Vagina (tissue), 2 donors: Measurements from ENCODE around the gene COX20. TPM values are rescaled to one million over a fixed set of nuclear protein-coding genes. Genes with fewer than 3 reads are reported as not detected.

Experiments
- DNase-seq, 2 donors: peaks; one replicate each; pipeline ENCODE4 v3.0.0-alpha.2; 2017; ENCODE audit errors: extremely low spot score in 2 of 2
- H3K27ac ChIP-seq: fragments of 200-600 bp; sonication (generic); one replicate; pipeline ENCODE4 v1.5.1; 2019
- H3K27me3 ChIP-seq: fragments of 200-600 bp; sonication (generic); one replicate; pipeline ENCODE4 v1.5.1; 2019
- H3K36me3 ChIP-seq, 2 donors: fragments of 200-600 bp; sonication (generic); one replicate each; pipeline ENCODE4 v1.5.1; 2017 to 2019
- H3K4me1 ChIP-seq: fragments of 200-600 bp; sonication (generic); one replicate; pipeline ENCODE4 v1.5.1; 2019
- H3K4me3 ChIP-seq, 2 donors: fragments of 200-600 bp; sonication (generic); 1 replicate in 1 of 2; 2 replicates in 1 of 2; pipeline ENCODE4 v1.5.1; 2016 to 2019
- H3K9me3 ChIP-seq: fragments of 200-600 bp; sonication (generic); one replicate; pipeline ENCODE4 v1.5.1; 2019
- CTCF ChIP-seq, 3 experiments: fragments of 450-650 bp in 2 of 3; fragments of 200-600 bp in 1 of 3; sonication (generic) in 1 of 3; IDR thresholded peaks; one replicate each; pipeline ENCODE4 v1.5.1; 2017 to 2019; ENCODE audit warnings: antibody characterized with exemption in 3 of 3, mild to moderate bottlenecking in 2 of 3, moderate library complexity in 2 of 3
- POLR2A ChIP-seq, 2 donors: fragments of 450-650 bp; IDR thresholded peaks; one replicate each; pipeline ENCODE4 v1.6.1; 2017; ENCODE audit warnings: antibody characterized with exemption in 2 of 2, mild to moderate bottlenecking in 2 of 2, moderate library complexity in 2 of 2
- POLR2AphosphoS5 ChIP-seq, 2 donors: sonication (generic); formaldehyde crosslinking; IDR thresholded peaks; one replicate each; pipeline ENCODE4 v1.9.0; 2017; ENCODE audit warnings: antibody characterized with exemption in 2 of 2, mild to moderate bottlenecking in 2 of 2, low read depth in 1 of 2; ENCODE audit not compliant: insufficient read depth in 1 of 2
- intact Hi-C: fragments of 100-400 bp; cut with DNase I; formaldehyde crosslinking; loops from one replicate; pipeline ENCODE4 v1.15.1; 2023
- total RNA-seq: library from RNA; depleted of rRNA; stranded (reverse); fragments of >200 nt; gene quantifications from one replicate; pipeline ENCODE4 v1.2.3, GENCODE V29; 2016

The COX20 gene
- total RNA-seq, 1 donor from 2014 or later, result 24.1 TPM

- no peak for DNase-seq
- TF ChIP-seq CTCF (IDR thresholded peaks at IDR 0.05) (peak in 1 of 3 experiments; percentile 30), POLR2AphosphoS5 (IDR thresholded peaks at IDR 0.05; ENCODE audit: insufficient read depth in 1 of 2, low read depth in 1 of 2) (peak in 1 of 2 donors; percentile 70), POLR2A (IDR thresholded peaks at IDR 0.05) (no peak)
- intact Hi-C loops, result loop anchor here (10.0 kb wide), 2 partner anchors 141 to 1569 kb away; no protein-coding TSS in a partner anchor
Measured at GRCh38 chr1:244833734-244834542, 1.5 kb upstream of the COX20 start.

DNA sequence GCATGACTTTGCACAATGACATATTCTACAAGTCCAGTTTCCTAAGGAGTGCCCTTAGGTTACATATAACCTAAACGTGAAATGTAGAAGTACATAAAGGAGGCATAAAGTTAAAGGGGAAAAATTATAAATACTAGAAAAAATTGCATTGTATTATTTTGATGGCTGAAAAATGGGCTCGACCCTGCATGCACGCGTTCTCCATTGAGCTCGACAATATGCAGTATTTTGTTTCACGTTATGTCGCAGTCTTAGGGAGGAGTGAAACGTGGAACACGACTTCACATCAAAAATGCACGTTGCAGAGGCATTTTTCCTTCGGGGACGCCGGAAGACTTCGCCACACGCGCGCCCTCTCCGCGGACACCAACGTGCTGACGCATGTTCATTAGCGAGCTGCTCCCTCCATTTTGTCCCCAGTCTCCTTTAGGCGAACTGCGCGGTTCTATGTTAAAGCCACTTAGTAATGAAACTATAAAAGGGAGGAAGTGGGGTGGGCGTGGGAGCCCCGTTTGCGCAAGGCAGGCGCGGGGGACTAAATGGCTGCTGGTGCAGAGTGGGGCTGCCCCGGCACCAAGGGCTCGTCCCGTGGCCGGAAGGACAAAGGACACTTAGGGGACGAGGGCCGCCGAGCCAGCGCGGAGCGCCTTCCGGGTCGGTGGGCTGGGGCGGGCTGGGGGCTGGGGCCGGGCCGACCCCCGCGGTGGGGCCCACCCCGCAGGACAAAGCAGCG lies 749 bp upstream of the COX20 start:
- Histone ChIP-seq H3K36me3 (peaks cover 0 to 6% of the 10 kb centered on the region in 2 donors), H3K9me3 (no peaks in the 10 kb centered on the region), H3K4me3 (peak overlapping the region; percentile 85), H3K4me1 (peaks cover 34% of the 10 kb centered on the region), H3K27me3 (no peaks in the 10 kb centered on the region), H3K27ac (peak overlapping the region; percentile 99)
- intact Hi-C loops, result loop anchor here (1.0 to 10.0 kb wide), 3 partner anchors 29 to 1570 kb away; no protein-coding TSS in a partner anchor
- TF ChIP-seq POLR2AphosphoS5 (IDR thresholded peaks at IDR 0.05; ENCODE audit: insufficient read depth in 1 of 2, low read depth in 1 of 2), result peak; percentile 42 to 86
- TF ChIP-seq POLR2A (IDR thresholded peaks at IDR 0.05), result peak in 1 of 2 donors; percentile 79
- no peak for TF ChIP-seq CTCF (IDR thresholded peaks at IDR 0.05)
- peak in 1 of 2 donors; percentile 95 for DNase-seq

More at GRCh38 chr1:244833734-244834542, 1.5 kb upstream of the COX20 start:
- Histone ChIP-seq H3K27ac (peak overlapping the region; percentile 99), H3K9me3 (no peaks in the 10 kb centered on the region), H3K4me3 (peak overlapping the region; percentile 85), H3K4me1 (peaks cover 27% of the 10 kb centered on the region), H3K27me3 (no peaks in the 10 kb centered on the region), H3K36me3 (peaks cover 0 to 1% of the 10 kb centered on the region in 2 donors)

DNA sequence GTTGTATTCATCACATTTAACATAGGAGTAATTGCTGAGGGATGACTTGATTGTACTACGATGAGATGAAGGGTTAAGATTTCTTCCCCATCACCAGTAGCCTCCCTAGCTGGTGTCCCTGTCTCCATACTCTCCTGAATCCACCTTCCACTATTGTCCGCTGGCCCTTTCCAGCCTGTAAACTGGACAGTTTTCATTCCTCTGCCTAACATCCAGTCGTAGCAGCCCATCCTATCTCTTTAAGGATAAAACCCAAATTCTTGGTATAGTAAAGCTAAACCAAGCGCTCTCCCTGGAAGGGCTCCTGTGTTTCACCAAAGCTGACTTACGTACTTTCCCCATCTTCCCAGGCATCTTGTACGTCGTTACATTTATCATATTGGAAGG lies 670 bp downstream of the COX20 start:
- H3K4me3 ChIP-seq, result peak overlapping the region; percentile 85
- TF ChIP-seq POLR2A (IDR thresholded peaks at IDR 0.05), result no peak
- TF ChIP-seq CTCF (IDR thresholded peaks at IDR 0.05), result no peak
- TF ChIP-seq POLR2AphosphoS5 (IDR thresholded peaks at IDR 0.05; ENCODE audit: insufficient read depth in 1 of 2, low read depth in 1 of 2), result no peak
- DNase-seq, result no peak
- no peaks in the 10 kb centered on the region for H3K27me3 ChIP-seq
- H3K9me3 ChIP-seq, result no peaks in the 10 kb centered on the region
- intact Hi-C loops, result loop anchor here (10.0 kb wide), 2 partner anchors 139 to 1571 kb away; no protein-coding TSS in a partner anchor
- H3K36me3 ChIP-seq, result peaks cover 0 to 6% of the 10 kb centered on the region in 2 donors
- peak overlapping the region; percentile 99 for H3K27ac ChIP-seq
- H3K4me1 ChIP-seq, result peaks cover 41% of the 10 kb centered on the region

DNA sequence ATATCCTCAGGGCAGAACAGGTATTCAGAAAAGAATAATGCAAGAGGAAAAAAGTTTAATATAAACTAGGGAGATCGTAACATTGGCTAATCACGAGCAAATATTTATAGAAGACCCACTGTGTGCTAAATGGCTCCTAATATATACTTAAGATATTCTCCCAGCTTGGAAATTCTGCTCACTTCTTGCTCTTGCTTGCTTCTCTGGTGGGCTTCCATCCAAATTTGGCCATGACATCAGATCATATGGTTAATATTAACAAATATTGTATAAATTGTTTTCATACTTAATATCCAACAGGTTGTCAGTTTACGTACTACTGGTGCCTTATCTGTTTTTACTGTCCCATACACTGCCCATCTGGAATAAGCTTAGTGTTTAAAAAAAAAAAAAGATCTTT lies 1.1 kb downstream of the COX20 start:
- peak overlapping the region; percentile 85 for H3K4me3 ChIP-seq
- peaks cover 0 to 6% of the 10 kb centered on the region in 2 donors for H3K36me3 ChIP-seq
- DNase-seq, result no peak
- H3K27me3 ChIP-seq, result no peaks in the 10 kb centered on the region
- H3K4me1 ChIP-seq, result peaks cover 42% of the 10 kb centered on the region
- H3K27ac ChIP-seq, result peak overlapping the region; percentile 99
- no peaks in the 10 kb centered on the region for H3K9me3 ChIP-seq
- no peak for TF ChIP-seq CTCF (IDR thresholded peaks at IDR 0.05)
- no peak for TF ChIP-seq POLR2A (IDR thresholded peaks at IDR 0.05)
- TF ChIP-seq POLR2AphosphoS5 (IDR thresholded peaks at IDR 0.05; ENCODE audit: insufficient read depth in 1 of 2, low read depth in 1 of 2), result no peak
- intact Hi-C loops, result loop anchor here (10.0 kb wide), 2 partner anchors 138 to 1572 kb away; no protein-coding TSS in a partner anchor
